Measurements from ENCODE around the gene PROC.

DNA sequence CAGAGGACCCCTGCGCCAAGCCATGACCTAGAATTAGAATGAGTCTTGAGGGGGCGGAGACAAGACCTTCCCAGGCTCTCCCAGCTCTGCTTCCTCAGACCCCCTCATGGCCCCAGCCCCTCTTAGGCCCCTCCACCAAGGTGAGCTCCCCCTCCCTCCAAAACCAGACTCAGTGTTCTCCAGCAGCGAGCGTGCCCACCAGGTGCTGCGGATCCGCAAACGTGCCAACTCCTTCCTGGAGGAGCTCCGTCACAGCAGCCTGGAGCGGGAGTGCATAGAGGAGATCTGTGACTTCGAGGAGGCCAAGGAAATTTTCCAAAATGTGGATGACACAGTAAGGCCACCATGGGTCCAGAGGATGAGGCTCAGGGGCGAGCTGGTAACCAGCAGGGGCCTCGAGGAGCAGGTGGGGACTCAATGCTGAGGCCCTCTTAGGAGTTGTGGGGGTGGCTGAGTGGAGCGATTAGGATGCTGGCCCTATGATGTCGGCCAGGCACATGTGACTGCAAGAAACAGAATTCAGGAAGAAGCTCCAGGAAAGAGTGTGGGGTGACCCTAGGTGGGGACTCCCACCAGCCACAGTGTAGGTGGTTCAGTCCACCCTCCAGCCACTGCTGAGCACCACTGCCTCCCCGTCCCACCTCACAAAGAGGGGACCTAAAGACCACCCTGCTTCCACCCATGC lies 3.0 kb downstream of the PROC start:
- TF ChIP-seq, protein P1, sequence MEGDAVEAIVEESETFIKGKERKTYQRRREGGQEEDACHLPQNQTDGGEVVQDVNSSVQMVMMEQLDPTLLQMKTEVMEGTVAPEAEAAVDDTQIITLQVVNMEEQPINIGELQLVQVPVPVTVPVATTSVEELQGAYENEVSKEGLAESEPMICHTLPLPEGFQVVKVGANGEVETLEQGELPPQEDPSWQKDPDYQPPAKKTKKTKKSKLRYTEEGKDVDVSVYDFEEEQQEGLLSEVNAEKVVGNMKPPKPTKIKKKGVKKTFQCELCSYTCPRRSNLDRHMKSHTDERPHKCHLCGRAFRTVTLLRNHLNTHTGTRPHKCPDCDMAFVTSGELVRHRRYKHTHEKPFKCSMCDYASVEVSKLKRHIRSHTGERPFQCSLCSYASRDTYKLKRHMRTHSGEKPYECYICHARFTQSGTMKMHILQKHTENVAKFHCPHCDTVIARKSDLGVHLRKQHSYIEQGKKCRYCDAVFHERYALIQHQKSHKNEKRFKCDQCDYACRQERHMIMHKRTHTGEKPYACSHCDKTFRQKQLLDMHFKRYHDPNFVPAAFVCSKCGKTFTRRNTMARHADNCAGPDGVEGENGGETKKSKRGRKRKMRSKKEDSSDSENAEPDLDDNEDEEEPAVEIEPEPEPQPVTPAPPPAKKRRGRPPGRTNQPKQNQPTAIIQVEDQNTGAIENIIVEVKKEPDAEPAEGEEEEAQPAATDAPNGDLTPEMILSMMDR (IDR thresholded peaks at IDR 0.05) = no peak
- no peak for TF ChIP-seq POLR2A (IDR thresholded peaks at IDR 0.05)
- no peak for TF ChIP-seq POLR2AphosphoS5 (IDR thresholded peaks at IDR 0.05)
